Prostate gland (tissue), 2 donors: ENCODE data around the gene C11orf97.

Experiments used
- CTCF ChIP-seq, 4 experiments: fragments of 200-600 bp in 2 of 4; fragments of 450-650 bp in 2 of 4; sonication (generic) in 2 of 4; IDR thresholded peaks; 1 replicate in 3 of 4; 2 replicates in 1 of 4; pipeline ENCODE4 v1.5.1; 2016 to 2019; ENCODE audit warnings: antibody characterized with exemption in 4 of 4, mild to moderate bottlenecking in 2 of 4, moderate library complexity in 2 of 4
- POLR2A ChIP-seq: fragments of 450-650 bp; IDR thresholded peaks from one replicate; pipeline ENCODE4 v1.6.1; 2016; ENCODE audit warnings: antibody characterized with exemption, mild to moderate bottlenecking
- POLR2AphosphoS5 ChIP-seq: sonication (generic); formaldehyde crosslinking; IDR thresholded peaks from one replicate; pipeline ENCODE4 v1.6.1; 2017; ENCODE audit warnings: antibody characterized with exemption

- TF ChIP-seq POLR2A (no peak), CTCF (IDR thresholded peaks at IDR 0.05) (no peak), POLR2AphosphoS5 (no peak)
Measured at GRCh38 chr11:94544646-94545263, 32.5 kb downstream of the C11orf97 start.
